HG02840 (cell line): ENCODE data around the gene NPHP4.
"Not testable (repeated sequence)": the region's sequence is repeated elsewhere in the genome, so short reads cannot be mapped to it uniquely, and the experiment has no call there.

Experiments used
- ATAC-seq: cut with Tn5 transposase; IDR thresholded peaks from one replicate; pipeline ENCODE4 v1.9.1; 2021; ENCODE audit warnings: mild to moderate bottlenecking, moderate library complexity, moderate number of reproducible peaks; ENCODE audit not compliant: unreplicated experiment, low FRiP score

Gene NPHP4

DNA sequence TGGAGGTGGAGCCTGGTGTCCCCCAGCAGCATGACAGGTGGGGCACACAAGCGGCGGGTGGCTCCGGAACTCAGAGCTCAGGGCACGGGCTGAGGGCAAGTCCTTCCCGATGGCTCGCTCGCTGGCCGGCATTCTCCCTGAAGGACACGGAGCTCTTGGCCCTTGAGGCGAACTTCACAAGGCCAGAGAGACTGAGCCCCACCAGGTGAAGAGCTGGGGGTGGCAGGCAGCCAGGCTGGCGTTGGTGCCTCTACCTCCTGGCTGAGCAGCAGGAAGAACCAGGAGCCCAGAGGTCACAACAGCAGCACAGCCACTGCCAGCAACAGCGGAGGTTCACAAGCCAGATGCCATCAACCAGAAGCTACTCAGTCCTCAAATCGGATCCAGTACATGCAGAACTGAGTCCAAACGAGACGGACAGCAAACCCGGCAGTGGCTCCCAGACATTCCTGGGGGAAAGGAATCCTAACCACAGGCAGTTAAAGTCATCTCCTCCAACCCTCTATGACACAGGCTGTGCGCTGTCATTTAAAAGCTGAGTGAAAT, 54.1 kb downstream of the NPHP4 start:
- ATAC-seq = no peak

DNA sequence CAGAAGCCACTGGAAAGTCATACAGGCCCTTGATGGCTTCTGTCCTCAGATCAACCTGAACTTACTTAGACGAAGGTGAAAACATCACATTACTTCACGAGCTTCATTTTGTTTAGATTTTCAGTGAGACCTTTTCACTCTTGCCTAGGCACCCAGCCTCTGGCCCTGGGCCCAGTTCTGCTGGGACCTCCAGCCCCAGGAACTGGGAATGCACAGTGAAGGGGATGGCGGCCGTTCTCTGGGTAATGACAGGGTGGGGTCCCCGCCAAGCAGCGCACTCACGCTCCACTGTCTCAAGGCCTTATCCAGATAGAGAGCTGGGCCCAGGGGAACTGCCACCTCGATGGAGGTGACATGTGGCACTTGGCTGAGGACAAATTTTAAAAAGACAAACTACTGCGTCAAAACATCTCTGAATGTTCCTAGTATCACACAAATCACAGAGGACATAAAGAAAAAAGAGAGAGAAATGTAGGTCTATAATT, 54.8 kb downstream of the NPHP4 start:
- no peak for ATAC-seq

DNA sequence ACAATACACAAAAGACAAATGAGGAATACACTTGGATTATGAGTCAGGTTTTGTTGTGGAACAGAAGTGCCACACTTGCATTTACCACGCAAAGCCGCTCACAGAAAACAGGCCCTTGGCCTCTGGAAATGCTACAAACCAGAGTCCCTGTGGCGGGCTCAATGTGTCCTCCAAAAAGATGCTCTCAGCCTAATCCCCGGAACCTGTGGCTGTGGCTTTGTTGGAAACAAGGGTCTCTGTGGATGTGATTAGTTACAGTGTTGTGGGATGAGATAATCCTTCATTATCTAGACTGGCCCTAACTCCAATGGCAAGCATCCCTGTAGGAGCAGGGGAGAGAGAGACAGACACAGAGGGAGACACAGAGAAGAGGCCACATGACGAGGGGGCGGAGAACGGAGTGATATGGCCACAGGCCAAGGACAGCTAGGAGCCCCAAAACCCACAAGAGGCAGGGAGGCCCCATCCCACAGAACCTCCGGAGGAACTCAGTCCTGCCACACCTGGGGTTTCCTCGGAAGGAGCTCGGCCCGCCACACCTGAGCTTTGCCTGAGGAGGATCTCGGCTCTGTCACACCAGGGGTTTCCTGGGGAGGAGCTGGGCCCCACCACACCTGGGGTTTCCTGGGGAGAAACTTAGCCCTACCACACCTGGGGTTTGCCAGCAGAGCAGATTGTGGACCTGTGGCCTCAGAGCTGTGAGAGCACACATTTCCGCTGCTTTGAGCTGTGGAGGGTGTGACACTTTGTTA, 55.4 kb downstream of the NPHP4 start:
- ATAC-seq = no peak

DNA sequence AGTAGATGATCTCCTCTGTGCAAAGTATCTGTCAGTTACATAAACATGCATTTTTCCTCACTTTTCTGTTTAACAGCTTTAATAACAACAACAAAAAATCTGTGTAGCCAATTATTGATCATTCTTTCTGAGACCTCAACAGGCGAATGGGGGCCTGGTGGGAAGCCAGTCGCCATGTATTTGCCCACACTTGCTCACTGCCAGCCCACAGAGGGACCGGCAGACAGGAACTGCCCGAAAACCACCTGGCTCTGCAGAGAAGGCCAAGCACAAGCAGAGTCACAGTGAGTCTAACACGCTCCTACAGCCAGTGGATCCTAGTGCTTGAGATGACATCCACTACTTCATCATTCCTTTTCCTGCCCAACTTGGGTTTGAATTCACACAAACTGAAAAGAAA, 56.1 kb downstream of the NPHP4 start:
- ATAC-seq = no peak

DNA sequence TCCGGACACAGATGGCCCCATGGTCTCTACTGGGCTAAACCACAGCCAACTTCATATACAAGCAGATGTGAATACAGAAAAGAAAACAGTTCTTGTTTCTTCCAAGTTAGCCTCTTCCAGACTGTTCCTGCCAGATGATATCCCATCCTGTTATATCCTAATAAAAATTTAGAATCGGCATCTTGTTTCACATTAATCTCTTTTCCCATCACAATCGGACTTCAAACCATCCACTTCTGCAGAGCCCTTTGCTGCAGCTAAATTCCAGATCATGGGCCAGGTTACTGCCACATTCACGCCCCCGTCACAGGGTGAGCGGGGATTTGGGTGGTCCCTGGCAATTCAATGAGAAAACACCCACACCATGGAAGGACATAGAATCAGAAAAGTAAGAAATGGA, 57.2 kb downstream of the NPHP4 start:
- no peak for ATAC-seq

DNA sequence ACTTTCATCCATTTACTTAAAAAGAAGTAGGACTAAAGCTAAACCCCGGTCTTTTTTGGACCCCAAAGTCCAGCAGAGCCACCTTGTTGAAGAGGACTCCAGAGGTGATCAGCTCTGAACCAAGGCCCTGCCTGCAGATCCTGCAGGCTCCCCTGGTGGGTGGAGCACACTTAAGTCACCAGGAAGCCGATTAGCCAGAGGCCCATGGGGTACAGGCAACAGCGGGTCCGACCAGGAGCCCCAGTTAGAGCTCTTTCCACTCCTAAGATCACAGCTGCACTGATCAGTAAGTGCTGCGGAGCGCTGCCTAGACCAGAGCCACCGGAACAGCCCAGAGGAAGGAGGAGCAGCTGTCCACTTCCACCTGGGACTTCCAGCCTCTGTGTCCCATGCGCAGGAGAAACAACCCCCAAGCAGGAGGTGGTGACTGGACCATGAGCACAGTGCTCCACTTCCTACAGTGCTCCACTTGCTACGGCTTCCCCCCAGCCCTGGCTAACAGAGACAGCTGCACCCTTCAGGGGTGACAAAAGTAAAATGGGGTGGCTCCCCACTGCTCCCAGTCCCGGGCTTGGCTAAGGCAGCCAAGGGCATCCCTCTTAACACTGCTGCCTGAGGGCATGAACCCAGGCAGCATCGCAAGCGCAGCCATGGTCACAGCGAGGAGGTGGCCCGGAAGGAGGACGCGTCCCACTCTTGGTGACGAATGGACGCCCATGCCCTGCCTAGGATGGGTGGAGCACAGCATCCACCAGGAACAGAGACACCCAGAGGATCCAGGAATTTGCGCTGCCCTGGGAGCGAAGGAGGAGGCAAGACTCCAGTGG, 58.0 kb downstream of the NPHP4 start:
- no peak for ATAC-seq

GRCh38 chr1:5933676-5934057, 58.6 kb downstream of the NPHP4 start:
- ATAC-seq = no peak

DNA sequence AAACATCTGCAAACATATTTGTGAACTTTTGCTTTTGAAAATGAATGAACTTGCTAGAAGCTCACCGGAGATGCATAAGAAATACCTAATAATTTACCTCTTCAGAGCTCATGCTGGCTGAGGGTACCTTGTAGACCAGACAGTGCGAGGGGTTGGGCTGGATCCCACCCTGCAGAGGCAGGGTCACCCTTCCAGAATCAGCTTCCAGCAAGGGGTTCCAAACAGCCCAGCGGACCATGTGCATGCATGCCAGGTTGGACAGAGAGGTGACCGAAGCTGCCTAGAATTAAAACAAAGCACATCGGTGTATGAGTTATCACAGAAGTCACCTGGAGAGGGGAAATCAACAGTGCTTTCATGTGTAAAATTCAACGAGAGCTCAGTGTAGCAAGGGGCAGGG, 59.2 kb downstream of the NPHP4 start:
- no peak for ATAC-seq

- no peak for ATAC-seq
Measured at GRCh38 chr1:5928714-5929400, 63.4 kb downstream of the NPHP4 start.

GRCh38 chr1:5927506-5928370, 64.5 kb downstream of the NPHP4 start:
- no peak for ATAC-seq

DNA sequence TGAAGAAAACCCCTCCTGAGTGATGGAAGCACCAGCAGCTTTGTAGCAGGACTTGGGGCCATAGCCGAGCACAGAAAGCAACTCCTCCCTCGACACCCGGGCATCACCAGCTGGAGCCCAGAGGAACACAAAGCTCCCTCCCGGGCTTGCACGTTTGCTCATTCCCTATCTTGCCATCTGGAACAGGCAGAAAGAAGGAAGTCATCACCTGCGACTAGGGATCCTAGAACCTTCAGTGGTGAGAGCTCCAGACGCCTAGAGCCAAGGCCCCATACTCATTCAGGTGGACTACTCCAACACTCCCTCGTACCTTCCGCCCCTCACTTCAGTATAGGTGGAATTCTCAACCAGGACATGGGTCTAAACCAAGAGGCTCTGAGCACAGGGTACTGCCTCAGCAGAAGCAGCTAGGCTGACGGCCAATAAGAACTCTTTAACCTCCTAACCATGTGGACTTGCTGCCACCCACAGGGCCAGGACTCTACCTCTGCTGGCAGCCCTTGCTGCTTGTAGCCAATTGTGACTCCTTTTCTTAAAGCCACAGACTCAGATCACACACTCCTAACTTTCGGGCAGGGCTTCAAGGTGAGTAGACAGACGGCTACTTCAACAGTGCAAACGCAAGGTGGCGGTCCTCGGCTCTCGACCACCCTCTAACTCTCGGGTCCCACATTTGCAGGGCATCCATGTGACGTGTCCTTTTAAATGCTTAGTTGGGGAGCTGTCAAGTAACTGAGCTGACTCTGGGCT, 65.4 kb downstream of the NPHP4 start:
- ATAC-seq = no peak

DNA sequence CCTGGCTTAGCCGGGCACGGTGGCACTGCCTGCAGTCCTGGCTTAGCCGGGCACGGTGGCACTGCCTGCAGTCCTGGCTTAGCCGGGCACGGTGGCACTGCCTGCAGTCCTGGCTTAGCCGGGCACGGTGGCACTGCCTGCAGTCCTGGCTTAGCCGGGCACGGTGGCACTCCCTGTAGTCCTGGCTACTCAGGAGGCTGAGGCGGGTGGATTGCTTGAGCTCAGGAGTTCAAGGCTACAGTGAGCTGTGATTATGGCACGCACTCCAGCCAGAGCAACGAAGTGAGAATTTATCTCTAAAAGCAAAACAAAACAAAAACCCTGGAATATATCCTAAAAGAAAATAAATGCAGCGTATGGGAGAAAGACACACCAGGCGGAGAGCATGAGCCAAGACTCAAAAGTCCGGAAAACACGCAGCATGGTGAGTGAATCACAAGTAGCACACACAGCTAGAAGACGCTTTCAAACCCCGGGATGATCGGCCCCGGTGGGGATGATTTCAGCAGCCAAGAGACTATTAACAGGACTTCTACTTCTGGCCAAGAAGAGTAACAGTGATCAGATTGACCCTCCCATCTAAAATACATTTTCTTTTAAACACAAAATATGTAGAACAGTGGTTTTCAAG, 69.4 kb downstream of the NPHP4 start:
- ATAC-seq = not testable (repeated sequence)

DNA sequence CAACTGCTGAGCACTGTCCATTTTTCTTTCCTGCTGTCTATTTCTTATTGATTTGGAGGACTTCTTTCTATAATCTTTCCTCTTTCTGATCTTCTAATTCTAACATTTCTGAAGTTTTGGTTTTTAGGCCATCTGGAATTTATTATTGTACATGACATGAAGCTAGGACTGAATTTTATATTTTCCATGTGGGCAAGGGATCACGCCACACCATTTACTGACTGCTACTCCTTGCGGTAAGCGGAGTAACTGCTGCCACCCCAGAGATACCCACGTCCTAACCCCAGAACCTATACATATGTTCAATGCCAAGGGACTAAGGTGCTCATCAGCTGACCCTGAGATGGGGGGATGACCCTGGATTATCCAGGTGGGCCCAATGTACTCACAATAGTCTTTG, 70.6 kb downstream of the NPHP4 start:
- ATAC-seq = no peak

DNA sequence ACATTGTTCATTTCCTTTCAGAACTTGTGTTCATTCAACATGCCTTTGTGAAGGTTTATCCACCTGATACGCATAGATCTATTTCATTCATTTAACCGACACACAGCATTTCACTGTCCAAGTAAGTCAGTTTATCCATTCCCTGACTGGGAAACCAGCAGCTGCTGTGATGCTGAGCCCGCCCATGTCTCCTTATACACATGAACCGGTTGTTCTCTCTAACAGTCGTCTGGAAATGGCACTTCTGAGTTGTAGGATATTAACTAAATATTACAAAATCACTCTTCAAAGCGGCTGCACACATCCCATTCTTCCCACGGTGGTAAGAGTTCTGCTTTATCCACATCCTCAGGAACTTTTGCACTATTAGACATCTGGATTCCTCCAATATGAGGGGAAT, 71.1 kb downstream of the NPHP4 start:
- no peak for ATAC-seq

DNA sequence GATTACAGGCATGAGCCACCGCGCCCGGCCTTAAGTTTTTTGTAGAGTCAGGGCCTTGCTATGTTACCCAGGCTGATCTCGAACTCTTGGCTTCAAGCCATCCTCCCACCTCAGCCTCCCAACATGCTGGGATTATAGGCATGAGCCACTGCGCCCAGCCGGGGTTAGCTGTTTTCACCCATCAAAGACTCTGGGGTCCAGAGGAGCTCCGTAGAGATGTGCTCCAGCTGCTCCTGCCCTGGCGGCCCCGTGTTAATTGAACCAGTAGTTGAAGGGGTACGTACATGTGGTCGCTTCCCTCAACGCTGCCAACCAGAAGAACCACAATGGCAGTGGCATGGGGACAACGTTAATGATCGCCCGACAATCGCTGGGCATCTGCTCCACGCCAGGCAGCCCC, 72.0 kb downstream of the NPHP4 start:
- ATAC-seq = no peak

GRCh38 chr1:5918275-5918649, 74.0 kb downstream of the NPHP4 start:
- ATAC-seq = no peak

DNA sequence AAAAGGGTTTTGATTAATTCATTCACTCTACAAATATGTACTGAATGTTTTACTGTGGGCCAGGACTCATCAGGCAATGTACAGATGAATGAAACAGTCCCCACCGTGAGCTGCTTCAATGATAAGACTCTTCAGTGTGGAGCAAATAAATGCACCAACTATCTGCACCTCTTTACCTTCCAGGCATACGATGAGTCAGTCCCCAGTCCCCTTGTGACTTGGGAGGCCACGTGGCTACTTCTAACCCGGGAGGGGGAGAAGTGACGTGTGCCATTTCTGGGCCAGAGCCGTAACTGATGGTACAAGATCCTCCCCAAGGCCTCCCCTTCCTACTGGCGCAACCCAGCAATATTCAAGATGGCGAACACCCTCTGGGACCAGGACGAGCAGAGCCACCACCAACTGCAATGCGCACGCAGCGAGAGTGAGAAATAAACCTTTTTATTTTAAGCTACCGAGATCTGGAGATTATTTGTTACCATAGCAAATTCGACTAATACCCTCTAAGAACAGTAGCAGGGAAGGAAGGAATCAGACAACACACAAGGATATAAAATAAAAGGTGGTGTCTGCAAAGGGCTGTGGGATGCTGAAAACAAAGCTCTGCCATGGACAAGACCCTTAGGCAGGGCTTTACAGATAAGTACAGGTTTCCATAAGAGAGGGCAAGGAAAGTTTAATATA, 74.5 kb downstream of the NPHP4 start:
- ATAC-seq = no peak

- ATAC-seq = no peak
Measured at GRCh38 chr1:5917281-5917590, 75.0 kb downstream of the NPHP4 start.
